ENCODE measurements around the gene XPOT.

XPOT gene

GRCh38 chr12:64461634-64462414, 57.6 kb downstream of the XPOT start:
- no peak for DNase-seq (ENCODE audit: low read depth in 1 of 2, low spot score in 1 of 2)

- no peak for DNase-seq (ENCODE audit: low read depth in 1 of 2, low spot score in 1 of 2)
Observed at GRCh38 chr12:64466178-64466577, 62.0 kb downstream of the XPOT start.

DNA sequence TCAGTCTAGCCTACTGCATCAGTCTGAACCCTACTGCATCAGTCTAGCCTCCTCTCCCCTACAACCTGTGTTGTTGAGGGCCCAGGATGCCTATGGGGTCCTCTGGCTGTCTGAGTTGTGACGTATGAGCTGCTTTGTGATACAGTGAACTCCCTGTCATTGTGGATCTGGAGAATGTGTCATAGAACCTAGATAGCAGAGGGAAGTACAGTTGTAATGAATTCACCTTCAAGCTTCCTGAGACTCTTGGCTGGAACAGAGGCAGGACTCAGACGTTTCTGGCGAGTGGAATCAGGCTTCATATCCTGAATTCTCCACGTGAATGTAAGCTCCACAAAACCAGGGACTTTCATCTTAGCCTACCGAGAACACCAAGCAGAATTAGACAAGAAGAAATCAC, 64.8 kb downstream of the XPOT start:
- DNase-seq (ENCODE audit: low read depth in 1 of 2, low spot score in 1 of 2) = no peak

- no peak for DNase-seq (ENCODE audit: low read depth in 1 of 2, low spot score in 1 of 2)
Observed at GRCh38 chr12:64469455-64470142, 65.4 kb downstream of the XPOT start.

DNA sequence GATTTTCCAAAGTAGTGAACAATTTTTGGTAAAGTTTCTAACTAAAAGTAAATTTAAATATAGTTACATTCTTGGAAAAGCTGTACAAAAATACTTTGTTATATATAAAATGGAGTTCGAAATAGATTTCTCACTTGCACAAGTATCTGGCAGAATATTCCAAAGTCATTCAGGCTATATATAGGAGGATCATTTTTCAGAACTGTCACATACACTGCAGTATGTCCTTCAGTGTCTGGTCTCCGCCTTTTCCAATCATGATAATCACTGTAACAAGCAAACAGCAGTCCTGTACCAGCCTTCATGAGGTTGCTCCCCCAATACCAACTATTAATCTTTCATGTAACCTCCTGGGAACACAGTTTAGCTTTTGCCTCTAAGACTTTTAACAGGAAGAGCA, 66.3 kb downstream of the XPOT start:
- DNase-seq (ENCODE audit: low read depth in 1 of 2, low spot score in 1 of 2) = no peak

- DNase-seq (ENCODE audit: low read depth in 1 of 2, low spot score in 1 of 2) = no peak
Observed at GRCh38 chr12:64473176-64473575, 69.0 kb downstream of the XPOT start.

- no peak for DNase-seq (ENCODE audit: low read depth in 1 of 2, low spot score in 1 of 2)
Observed at GRCh38 chr12:64475518-64475917, 71.3 kb downstream of the XPOT start.

DNA sequence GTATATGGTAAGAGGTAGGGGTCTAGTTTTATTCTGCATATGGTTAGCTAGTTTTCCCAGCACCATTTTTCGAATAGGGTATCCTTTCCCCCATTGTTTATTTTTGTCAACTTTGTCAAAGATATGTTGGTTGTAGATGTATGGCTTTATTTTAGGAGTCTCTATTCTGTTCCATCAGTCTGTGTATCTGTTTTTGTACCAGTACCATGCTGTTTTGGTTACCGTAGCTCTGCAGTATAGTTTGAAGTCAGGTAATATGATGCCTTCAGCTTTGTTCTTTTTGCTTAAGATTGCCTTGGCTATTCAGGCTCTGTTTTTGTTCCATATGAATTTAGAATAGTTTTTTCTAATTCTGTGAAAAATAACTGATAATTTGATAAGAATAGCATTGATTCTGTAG, 72.7 kb downstream of the XPOT start:
- no peak for DNase-seq (ENCODE audit: low read depth in 1 of 2, low spot score in 1 of 2)

- DNase-seq (ENCODE audit: low read depth in 1 of 2, low spot score in 1 of 2) = no peak
Observed at GRCh38 chr12:64478661-64479060, 74.5 kb downstream of the XPOT start.

GRCh38 chr12:64480148-64480547, 76.0 kb downstream of the XPOT start:
- no peak for DNase-seq (ENCODE audit: low read depth in 1 of 2, low spot score in 1 of 2)

DNA sequence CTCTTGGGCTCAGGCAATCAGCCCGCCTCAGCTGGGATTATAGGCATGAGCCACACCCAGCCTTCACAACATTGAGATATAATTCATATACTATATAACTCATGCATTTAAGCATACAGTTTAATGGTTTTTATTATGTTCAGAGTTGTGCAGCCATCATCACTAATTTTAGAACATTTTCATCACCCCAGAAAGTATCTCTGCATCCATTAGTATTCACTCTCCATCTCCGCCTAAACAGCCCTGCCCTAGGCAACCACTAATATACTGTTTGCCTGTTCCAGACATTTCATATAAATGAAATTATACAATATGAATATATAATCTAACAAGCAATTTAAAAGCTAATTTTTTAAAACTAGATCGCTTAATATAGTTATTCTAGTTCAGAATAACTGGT, 82.5 kb downstream of the XPOT start:
- no peak for DNase-seq (ENCODE audit: low read depth in 1 of 2, low spot score in 1 of 2)

- DNase-seq (ENCODE audit: low read depth in 1 of 2, low spot score in 1 of 2) = no peak
Observed at GRCh38 chr12:64491718-64492117, 87.5 kb downstream of the XPOT start.

GRCh38 chr12:64493513-64493912, 89.3 kb downstream of the XPOT start:
- DNase-seq (ENCODE audit: low read depth in 1 of 2, low spot score in 1 of 2) = no peak

DNA sequence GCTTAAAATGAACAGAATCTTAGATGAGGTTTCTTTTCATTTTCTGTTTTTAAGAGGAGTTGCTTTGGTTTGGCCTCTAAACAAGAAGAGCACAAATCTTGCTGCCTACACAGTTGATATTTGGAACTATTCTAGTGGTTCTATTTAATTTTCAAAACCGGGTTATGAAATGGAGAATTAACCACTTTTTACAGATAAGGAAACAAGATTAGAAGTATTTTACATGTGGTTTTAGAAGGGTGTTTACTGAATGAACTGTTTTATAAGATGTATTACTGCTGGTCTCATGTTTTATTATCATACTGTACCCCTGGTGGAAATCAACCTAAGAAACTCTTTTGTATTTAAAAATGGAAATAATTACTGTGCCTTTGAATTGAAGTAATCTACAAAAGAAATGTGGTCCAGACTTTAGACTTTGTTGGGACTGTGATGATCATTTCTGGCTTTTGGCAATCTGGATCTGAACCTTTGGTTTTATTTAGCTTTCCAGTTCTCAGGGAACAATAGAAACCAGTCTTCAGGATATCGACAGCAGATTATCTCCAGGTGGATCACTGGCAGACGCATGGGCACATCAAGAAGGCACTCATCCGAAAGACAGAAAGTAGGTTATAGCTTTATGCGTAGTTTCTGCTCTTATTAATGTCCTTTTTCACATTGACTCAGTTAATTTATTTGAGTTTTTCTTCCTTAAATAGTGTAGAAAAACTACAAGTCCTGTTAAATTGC, 91.0 kb downstream of the XPOT start:
- DNase-seq (ENCODE audit: low read depth in 1 of 2, low spot score in 1 of 2) = no peak

DNA sequence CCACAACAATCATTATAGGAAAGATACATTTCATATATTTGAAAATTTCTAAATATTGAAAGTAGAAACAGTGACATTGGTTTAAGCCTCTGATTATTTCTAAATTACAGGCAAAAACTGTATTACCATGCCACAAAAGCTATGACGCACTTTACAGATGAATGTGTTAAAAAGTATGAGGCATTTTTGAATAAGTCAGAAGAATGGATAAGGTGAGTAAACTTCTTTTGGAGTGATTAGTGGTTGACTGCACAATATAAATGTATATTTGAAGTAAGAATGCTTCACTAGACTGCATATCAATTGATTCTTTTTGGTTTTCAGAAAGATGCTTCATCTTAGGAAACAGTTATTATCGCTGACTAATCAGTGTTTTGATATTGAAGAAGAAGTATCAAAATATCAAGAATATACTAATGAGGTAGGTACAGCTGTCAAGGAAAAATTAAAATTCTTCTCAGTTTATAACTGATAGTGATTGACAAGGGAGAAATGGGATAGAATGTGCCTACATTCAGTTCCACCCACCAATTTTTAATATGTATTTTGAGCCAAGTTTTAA, 92.7 kb downstream of the XPOT start:
- no peak for DNase-seq (ENCODE audit: low read depth in 1 of 2, low spot score in 1 of 2)

- no peak for DNase-seq (ENCODE audit: low read depth in 1 of 2, low spot score in 1 of 2)
Observed at GRCh38 chr12:64497484-64497883, 93.3 kb downstream of the XPOT start.

DNA sequence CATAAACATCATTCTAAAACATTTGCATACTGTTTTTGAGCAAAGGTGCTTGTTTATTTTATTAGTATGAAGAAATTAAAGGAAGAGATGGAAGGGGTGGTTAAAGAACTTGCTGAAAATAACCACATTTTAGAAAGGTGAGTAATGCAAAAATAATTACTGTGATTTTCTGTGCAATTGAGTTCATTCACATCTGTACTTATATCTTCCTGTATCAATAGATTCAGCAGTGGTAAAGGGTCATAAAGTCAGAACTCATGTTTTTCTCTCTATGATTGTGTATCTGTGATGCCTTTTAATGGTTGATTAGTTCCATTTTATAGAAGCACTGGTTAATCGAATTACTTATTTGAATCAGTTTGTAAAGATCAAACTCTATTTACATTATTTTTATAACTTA, 93.7 kb downstream of the XPOT start:
- no peak for DNase-seq (ENCODE audit: low read depth in 1 of 2, low spot score in 1 of 2)

DNA sequence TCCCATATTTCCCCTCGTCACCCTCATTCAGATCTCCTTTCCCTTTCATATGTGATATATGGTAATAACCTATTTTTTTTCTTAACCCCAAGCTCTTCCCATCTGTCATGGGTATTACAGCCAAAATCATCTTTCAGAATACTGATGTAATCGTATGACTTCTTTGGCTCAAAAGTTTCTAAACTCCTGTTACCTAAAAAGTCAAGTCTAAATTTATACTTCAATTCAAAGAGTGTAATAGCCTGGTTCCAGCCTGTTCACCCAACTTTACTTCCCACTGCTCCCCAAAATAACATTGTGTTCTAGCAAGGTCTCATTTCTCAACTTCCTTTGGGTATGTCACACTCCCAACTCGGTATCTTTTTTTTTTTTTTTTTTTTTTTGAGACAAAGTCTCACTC, 96.2 kb downstream of the XPOT start:
- no peak for DNase-seq (ENCODE audit: low read depth in 1 of 2, low spot score in 1 of 2)
